ENCODE data around the gene SDS.

DNA sequence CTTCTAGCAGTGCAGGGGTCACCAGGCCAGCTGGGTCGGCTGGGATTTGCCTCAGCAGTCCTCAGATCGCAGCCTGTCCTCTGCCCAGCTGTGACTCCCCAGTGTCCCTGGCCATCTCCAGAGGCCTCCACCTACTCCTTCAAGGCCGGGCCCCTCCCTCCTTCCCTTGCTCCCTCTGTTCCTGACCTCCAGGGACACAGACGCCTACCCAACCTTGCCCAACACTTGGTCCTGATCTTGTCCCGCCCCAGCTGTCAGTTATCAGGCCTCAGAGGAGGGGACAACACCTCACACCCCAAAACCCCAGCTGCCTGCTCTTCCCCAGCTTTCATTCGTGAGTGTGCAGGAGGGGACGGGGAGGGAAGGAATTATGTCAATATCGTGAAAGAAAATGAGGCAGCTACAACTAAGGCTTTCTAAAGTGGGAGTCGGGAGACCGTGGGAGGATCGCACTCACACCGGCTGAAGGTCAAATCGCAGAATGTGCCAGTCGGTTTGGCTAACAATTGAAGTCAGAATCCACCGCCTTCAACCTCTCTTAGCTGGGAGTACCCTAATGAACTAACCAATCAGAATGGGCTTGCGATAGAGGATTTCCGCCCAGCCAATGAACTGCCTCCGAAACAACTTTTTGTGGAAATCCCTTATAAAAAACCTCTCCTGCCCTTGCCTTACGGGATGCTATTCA lies 54.7 kb downstream of the SDS start:
- TF ChIP-seq, protein P1, sequence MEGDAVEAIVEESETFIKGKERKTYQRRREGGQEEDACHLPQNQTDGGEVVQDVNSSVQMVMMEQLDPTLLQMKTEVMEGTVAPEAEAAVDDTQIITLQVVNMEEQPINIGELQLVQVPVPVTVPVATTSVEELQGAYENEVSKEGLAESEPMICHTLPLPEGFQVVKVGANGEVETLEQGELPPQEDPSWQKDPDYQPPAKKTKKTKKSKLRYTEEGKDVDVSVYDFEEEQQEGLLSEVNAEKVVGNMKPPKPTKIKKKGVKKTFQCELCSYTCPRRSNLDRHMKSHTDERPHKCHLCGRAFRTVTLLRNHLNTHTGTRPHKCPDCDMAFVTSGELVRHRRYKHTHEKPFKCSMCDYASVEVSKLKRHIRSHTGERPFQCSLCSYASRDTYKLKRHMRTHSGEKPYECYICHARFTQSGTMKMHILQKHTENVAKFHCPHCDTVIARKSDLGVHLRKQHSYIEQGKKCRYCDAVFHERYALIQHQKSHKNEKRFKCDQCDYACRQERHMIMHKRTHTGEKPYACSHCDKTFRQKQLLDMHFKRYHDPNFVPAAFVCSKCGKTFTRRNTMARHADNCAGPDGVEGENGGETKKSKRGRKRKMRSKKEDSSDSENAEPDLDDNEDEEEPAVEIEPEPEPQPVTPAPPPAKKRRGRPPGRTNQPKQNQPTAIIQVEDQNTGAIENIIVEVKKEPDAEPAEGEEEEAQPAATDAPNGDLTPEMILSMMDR (IDR thresholded peaks at IDR 0.05): no peak
- no peak for TF ChIP-seq POLR2A (IDR thresholded peaks at IDR 0.05)
- TF ChIP-seq EP300 (IDR thresholded peaks at IDR 0.05): no peak
